HG02840 (cell line): ENCODE measurements around the gene P2RX3.

Experiments used
- ATAC-seq: cut with Tn5 transposase; IDR thresholded peaks from one replicate; pipeline ENCODE4 v1.9.1; 2021; ENCODE audit warnings: mild to moderate bottlenecking, moderate library complexity, moderate number of reproducible peaks; ENCODE audit not compliant: unreplicated experiment, low FRiP score

The P2RX3 gene

DNA sequence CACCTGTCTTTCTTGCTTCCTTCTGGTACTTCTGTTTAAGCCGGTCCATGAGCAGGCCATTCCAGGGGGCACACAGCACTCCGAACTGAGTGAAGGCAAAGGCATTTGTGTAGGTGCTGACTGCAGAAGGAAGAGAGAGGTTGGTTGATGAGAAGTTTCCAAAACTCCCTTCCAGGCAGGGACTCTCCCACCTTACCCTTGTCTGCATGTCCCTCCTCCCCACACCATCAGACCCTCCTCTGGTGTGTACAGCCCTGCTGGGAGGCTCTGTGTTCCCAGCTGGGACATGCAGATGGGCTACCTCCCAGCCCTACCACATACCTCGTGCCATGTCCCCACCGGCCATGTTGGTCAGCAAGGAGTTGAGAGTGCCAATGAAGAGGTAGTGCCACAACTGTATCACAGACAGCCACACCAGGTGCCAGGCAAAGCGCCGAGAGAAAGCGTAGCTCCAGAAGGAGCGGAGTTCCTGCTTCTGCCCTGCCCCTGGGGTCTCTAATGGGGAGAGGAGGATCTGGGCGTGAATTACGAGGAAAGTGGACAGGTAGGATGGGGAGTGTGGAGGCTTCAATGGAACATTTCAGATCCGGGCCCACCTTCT is 76.6 kb downstream of the P2RX3 start:
- ATAC-seq, result no peak

GRCh38 chr11:57416436-57416835 is 78.3 kb downstream of the P2RX3 start:
- ATAC-seq, result no peak

GRCh38 chr11:57417056-57417455 is 78.9 kb downstream of the P2RX3 start:
- ATAC-seq, result no peak

DNA sequence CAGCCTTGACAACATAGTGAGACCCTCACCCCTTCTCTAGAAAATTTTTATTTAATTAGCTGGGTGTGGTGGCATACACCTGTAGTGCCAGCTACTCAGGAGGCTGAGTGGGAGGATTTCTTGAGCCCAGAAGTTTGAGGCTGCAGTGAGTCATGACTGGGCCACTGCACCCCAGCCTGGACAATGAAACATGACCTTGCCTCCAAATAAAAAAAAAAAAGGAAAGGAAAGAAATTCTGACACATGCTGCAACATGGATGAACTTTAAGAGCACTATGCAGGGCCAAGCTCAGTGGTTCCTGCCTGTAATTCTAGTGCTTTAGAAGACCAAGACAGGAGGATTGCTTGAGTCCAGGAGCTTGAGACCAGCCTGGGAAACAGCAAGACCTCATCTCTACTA is 80.0 kb downstream of the P2RX3 start:
- no peak for ATAC-seq

GRCh38 chr11:57419146-57419545 is 81.0 kb downstream of the P2RX3 start:
- ATAC-seq, result no peak

- ATAC-seq, result no peak
Measured at GRCh38 chr11:57421066-57421465, 82.9 kb downstream of the P2RX3 start.

- ATAC-seq, result no peak
Measured at GRCh38 chr11:57421805-57422204, 83.7 kb downstream of the P2RX3 start.
